OCI-LY7 (cell line): ENCODE measurements around the gene UBAP2. TPM values are rescaled to one million over a fixed set of nuclear protein-coding genes. Genes with fewer than 3 reads are reported as not detected.

Source experiments
- BruUV-seq: library from RNA; stranded (reverse); fragments of 400-500 nt; replicated peaks from 2 replicates; lab custom pipeline; 2021; lab: Mats Ljungman, UMichigan
- CTCF ChIA-PET: fragments of 300-600 bp; sonication (Branson Sonifier 250); formaldehyde crosslinking; loops from one replicate; lab custom pipeline; 2022; ENCODE audit warnings: antibody characterized with exemption; ENCODE audit not compliant: unreplicated experiment; lab: Charles Lee
- POLR2A ChIA-PET: fragments of 300-600 bp; sonication (Branson Sonifier 250); formaldehyde crosslinking; loops from one replicate; lab custom pipeline; 2022; ENCODE audit warnings: antibody characterized with exemption; lab: Charles Lee
- DNase-seq: peaks from one replicate; pipeline ENCODE4 v3.0.0-alpha.2; 2015; ENCODE audit warnings: low spot score
- H2AFZ ChIP-seq: fragments of 200-600 bp; sonication (generic), shearing (Covaris generic); 2 replicates; pipeline ENCODE4 v1.6.1; 2014; ENCODE audit warnings: mild to moderate bottlenecking, antibody characterized with exemption, low read length, moderate library complexity
- H3K27ac ChIP-seq: fragments of 200-600 bp; sonication (generic); 2 replicates; pipeline ENCODE4 v1.5.1; 2014; ENCODE audit warnings: mixed run types, low read depth, mild to moderate bottlenecking, moderate library complexity, low read length, inconsistent platforms; ENCODE audit not compliant: poor library complexity, severe bottlenecking
- H3K36me3 ChIP-seq: fragments of 200-600 bp; sonication (generic); 2 replicates; pipeline ENCODE4 v1.6.1; 2014; ENCODE audit warnings: mild to moderate bottlenecking, antibody characterized with exemption, low read length, moderate library complexity, mixed read lengths; ENCODE audit not compliant: insufficient read depth
- H3K4me1 ChIP-seq: fragments of 200-600 bp; sonication (generic); 2 replicates; pipeline ENCODE4 v1.5.1; 2014; ENCODE audit warnings: mild to moderate bottlenecking, low read length; ENCODE audit not compliant: insufficient read depth, poor library complexity, severe bottlenecking
- H3K4me2 ChIP-seq: fragments of 200-600 bp; sonication (generic); 2 replicates; pipeline ENCODE4 v1.6.1; 2014; ENCODE audit warnings: mild to moderate bottlenecking, low read length
- H3K4me3 ChIP-seq: fragments of 200-600 bp; sonication (generic); 2 replicates; pipeline ENCODE4 v1.5.1; 2014; ENCODE audit warnings: mild to moderate bottlenecking, low read depth, low read length; ENCODE audit not compliant: poor library complexity, severe bottlenecking
- H3K79me2 ChIP-seq: fragments of 200-600 bp; sonication (generic); 2 replicates; pipeline ENCODE4 v1.6.1; 2016; ENCODE audit warnings: low read depth, mild to moderate bottlenecking, low read length, moderate library complexity, mixed read lengths; ENCODE audit not compliant: insufficient read depth
- H3K9me2 ChIP-seq: fragments of 200-600 bp; sonication (generic); 2 replicates; pipeline ENCODE4 v1.6.1; 2016; ENCODE audit warnings: mild to moderate bottlenecking, low read length, mixed read lengths; ENCODE audit not compliant: insufficient read depth
- H3K9me3 ChIP-seq: fragments of 200-600 bp; sonication (generic); 2 replicates; pipeline ENCODE4 v1.6.1; 2014; ENCODE audit warnings: mild to moderate bottlenecking, mixed run types, low read length, mixed read lengths
- H4K20me1 ChIP-seq: fragments of 200-600 bp; sonication (generic); 2 replicates; pipeline ENCODE4 v1.6.1; 2014; ENCODE audit warnings: mild to moderate bottlenecking, antibody characterized with exemption, low read length, moderate library complexity, mixed read lengths; ENCODE audit not compliant: insufficient read depth
- CTCF ChIP-seq: fragments of 200-600 bp; sonication (generic); conservative IDR thresholded peaks from 2 replicates; pipeline ENCODE4 v1.5.1; 2014; ENCODE audit warnings: mild to moderate bottlenecking, antibody characterized with exemption, low read length, moderate library complexity, mixed read lengths
- EZH2phosphoT487 ChIP-seq: fragments of 200-600 bp; sonication (generic); IDR thresholded peaks from 2 replicates; pipeline ENCODE4 v1.6.1; 2018; ENCODE audit warnings: low read depth, borderline replicate concordance, mild to moderate bottlenecking, mixed run types, antibody characterized with exemption, low read length, moderate library complexity, mixed read lengths
- intact Hi-C: fragments of 100-400 bp; cut with micrococcal nuclease; formaldehyde crosslinking; loops from one replicate; pipeline ENCODE4 v1.10.0; 2022; ENCODE audit not compliant: unreplicated experiment
- total RNA-seq, 2 experiments: library from RNA; depleted of rRNA in 1 of 2; stranded (reverse); fragments of >200 nt in 1 of 2; shearing (Covaris generic) in 1 of 2; gene quantifications; 2 replicates each; pipeline ENCODE4 v1.2.3, GENCODE V29; 2014 to 2022

Gene UBAP2
- total RNA-seq, 2 experiments from 2014 or later, result 28.5 to 63.9 TPM

GRCh38 chr9:33932078-33932807 lies 116.4 kb downstream of the UBAP2 start:
- intact Hi-C loops, result no loop called here
- H3K9me2 ChIP-seq, result no peaks in the 10 kb centered on the region
- H3K4me2 ChIP-seq, result no peak overlapping the region
- BruUV-seq, result no TSS peak
- no peaks in the 10 kb centered on the region for H4K20me1 ChIP-seq
- no peaks in the 10 kb centered on the region for H3K9me3 ChIP-seq
- no peaks in the 10 kb centered on the region for H3K79me2 ChIP-seq
- H2AFZ ChIP-seq, result no peak overlapping the region
- H3K4me1 ChIP-seq, result no peaks in the 10 kb centered on the region
- no peak for TF ChIP-seq CTCF
- TF ChIP-seq EZH2phosphoT487, result no peak
- ChIA-PET POLR2A (interaction anchor here (0.6 to 0.8 kb wide), 3 partner anchors 39 to 141 kb away, joined by 3 read pairs; no protein-coding TSS in a partner anchor), CTCF (interaction anchor here (0.5 kb wide), 1 partner anchor 212 kb away, joined by 3 read pairs; no protein-coding TSS in a partner anchor)
- H3K27ac ChIP-seq, result no peak overlapping the region
- H3K36me3 ChIP-seq, result peaks cover 96% of the 10 kb centered on the region
- no peak for DNase-seq
- H3K4me3 ChIP-seq, result no peak overlapping the region

DNA sequence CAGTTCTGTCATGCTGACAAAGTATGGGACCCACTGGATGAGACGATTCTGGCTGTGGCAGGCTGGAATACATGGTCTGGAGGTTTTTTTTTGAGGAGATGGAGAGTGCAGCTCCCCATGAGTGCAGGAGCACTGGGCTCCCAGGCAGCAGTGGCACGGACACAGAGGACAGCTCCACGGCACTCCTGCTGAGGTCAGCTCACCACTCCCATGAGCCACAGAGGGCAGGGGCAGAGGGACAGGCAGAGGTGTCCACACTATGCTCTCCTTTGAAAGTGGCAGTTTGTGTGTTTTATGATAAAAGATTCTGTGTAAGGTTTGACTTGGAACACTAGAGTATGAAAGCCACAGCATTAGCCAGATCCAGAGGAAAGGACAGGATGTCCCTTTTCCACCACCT lies 117.4 kb downstream of the UBAP2 start:
- Histone ChIP-seq H3K27ac (no peak overlapping the region), H3K4me1 (no peaks in the 10 kb centered on the region), H3K79me2 (no peaks in the 10 kb centered on the region), H3K4me2 (no peak overlapping the region), H4K20me1 (no peaks in the 10 kb centered on the region), H3K4me3 (no peak overlapping the region), H3K9me2 (no peaks in the 10 kb centered on the region), H2AFZ (no peak overlapping the region), H3K36me3 (peaks cover 96% of the 10 kb centered on the region), H3K9me3 (no peaks in the 10 kb centered on the region)
- intact Hi-C loops, result no loop called here
- TF ChIP-seq CTCF (no peak), EZH2phosphoT487 (no peak)
- ChIA-PET CTCF (no interaction called here), POLR2A (interaction anchor here (0.6 kb wide), 1 partner anchor 38 kb away, joined by 3 read pairs; no protein-coding TSS in a partner anchor)
- BruUV-seq, result no TSS peak
- DNase-seq, result no peak

DNA sequence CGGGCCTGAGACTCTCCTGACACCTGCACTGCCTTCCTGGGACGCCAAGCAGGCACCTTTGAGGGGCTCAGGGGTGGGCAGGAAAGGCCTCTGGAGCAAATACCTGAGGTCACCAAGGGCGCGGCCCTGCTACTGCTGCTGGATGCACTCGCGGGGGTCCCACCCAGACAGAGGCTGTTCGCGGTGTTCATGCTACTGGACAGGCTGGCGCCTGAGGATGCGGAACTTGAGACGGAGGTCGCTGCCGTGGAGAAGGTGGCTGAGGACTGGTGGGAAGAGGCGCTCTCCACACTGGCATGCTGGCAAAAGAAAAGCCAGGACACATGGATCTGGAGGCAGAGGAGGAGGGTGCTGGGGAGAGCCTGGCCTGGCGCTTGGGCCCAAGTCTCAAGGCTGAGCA lies 121.0 kb downstream of the UBAP2 start:
- no peak for DNase-seq
- no TSS peak for BruUV-seq
- Histone ChIP-seq H2AFZ (no peak overlapping the region), H4K20me1 (no peaks in the 10 kb centered on the region), H3K9me3 (no peaks in the 10 kb centered on the region), H3K4me2 (no peak overlapping the region), H3K27ac (no peak overlapping the region), H3K4me1 (peaks cover 11% of the 10 kb centered on the region), H3K4me3 (no peak overlapping the region), H3K9me2 (no peaks in the 10 kb centered on the region), H3K79me2 (no peaks in the 10 kb centered on the region), H3K36me3 (peaks cover 96% of the 10 kb centered on the region)
- ChIA-PET POLR2A (no interaction called here), CTCF (no interaction called here)
- intact Hi-C loops, result loop anchor here (5.0 to 10.0 kb wide), 4 partner anchors 147 to 307 kb away; no protein-coding TSS in a partner anchor
- TF ChIP-seq CTCF (no peak), EZH2phosphoT487 (no peak)
